GM12891 (cell line): ENCODE data around the gene CXCR2.

ENCODE experiments used
- PAX5 ChIP-seq: IDR thresholded peaks from 2 replicates; pipeline ENCODE4 v1.6.1; 2011; ENCODE audit warnings: low read length, moderate library complexity, mild to moderate bottlenecking; ENCODE audit not compliant: insufficient read depth, severe bottlenecking
- POLR2A ChIP-seq: IDR thresholded peaks from 2 replicates; pipeline ENCODE4 v1.6.1; 2011; ENCODE audit warnings: low read depth, low read length, control low read depth
- POLR2AphosphoS5 ChIP-seq: IDR thresholded peaks from 2 replicates; pipeline ENCODE4 v1.6.1; 2011; ENCODE audit warnings: low read depth, low read length, control low read depth
- TAF1 ChIP-seq: IDR thresholded peaks from 2 replicates; pipeline ENCODE4 v1.6.1; 2011; ENCODE audit warnings: low read depth, low read length, control low read depth

GRCh38 chr2:218125095-218125494, 733 bp upstream of the CXCR2 start:
- no peak for TF ChIP-seq POLR2A
- no peak for TF ChIP-seq TAF1
- TF ChIP-seq POLR2AphosphoS5 = no peak
- no peak for TF ChIP-seq PAX5
